Neural cell (in vitro differentiated cells): ENCODE results near the gene CWC27. TPM values are rescaled to one million over a fixed set of nuclear protein-coding genes. Genes with fewer than 3 reads are reported as not detected.

Source experiments
- H2AFZ ChIP-seq: fragments of 200-600, 300-800 bp; sonication (generic), shearing (Covaris generic); 2 replicates; pipeline ENCODE4 v1.6.0; 2014; ENCODE audit warnings: low read depth, mild to moderate bottlenecking, antibody characterized with exemption, low read length, moderate library complexity
- H3F3A ChIP-seq: fragments of 200-600 bp; shearing (Covaris generic); 2 replicates; pipeline ENCODE4 v1.6.1; 2016; ENCODE audit warnings: mild to moderate bottlenecking, moderate library complexity, mixed read lengths, antibody characterized with exemption, low read length; ENCODE audit not compliant: insufficient read depth, poor library complexity, severe bottlenecking
- H3K27ac ChIP-seq: fragments of 200-600, 300-800 bp; sonication (generic), shearing (Covaris generic); 2 replicates; pipeline ENCODE4 v1.5.1; 2014; ENCODE audit warnings: mild to moderate bottlenecking, low read length, moderate library complexity
- H3K27me3 ChIP-seq: fragments of 300-800, 200-600 bp; sonication (generic), shearing (Covaris generic); 2 replicates; pipeline ENCODE4 v1.6.0; 2014; ENCODE audit warnings: mild to moderate bottlenecking, low read depth, low read length, moderate library complexity; ENCODE audit not compliant: insufficient read depth
- H3K36me3 ChIP-seq: fragments of 300-800, 200-600 bp; sonication (generic), shearing (Covaris generic); 2 replicates; pipeline ENCODE4 v1.5.1; 2014; ENCODE audit warnings: mild to moderate bottlenecking, antibody characterized with exemption, low read length, moderate library complexity; ENCODE audit not compliant: insufficient read depth
- H3K4me2 ChIP-seq: fragments of 300-800, 200-600 bp; sonication (generic), shearing (Covaris generic); 2 replicates; pipeline ENCODE4 v1.6.0; 2014; ENCODE audit warnings: mild to moderate bottlenecking, low read length
- H3K4me3 ChIP-seq: fragments of 300-800, 200-600 bp; sonication (generic), shearing (Covaris generic); 2 replicates; pipeline ENCODE4 v1.5.1; 2014; ENCODE audit warnings: mild to moderate bottlenecking, low read length, moderate library complexity
- H3K79me2 ChIP-seq: fragments of 200-600 bp; shearing (Covaris generic); replicated peaks from 2 replicates; pipeline ENCODE4 v1.6.0; 2014; ENCODE audit warnings: mild to moderate bottlenecking, low read length, moderate library complexity; ENCODE audit not compliant: insufficient read depth
- H3K9ac ChIP-seq: fragments of 300-800, 200-600 bp; sonication (generic), shearing (Covaris generic); 2 replicates; pipeline ENCODE4 v1.6.1; 2016; ENCODE audit warnings: mild to moderate bottlenecking, low read length, mixed read lengths
- H3K9me2 ChIP-seq: fragments of 200-600 bp; shearing (Covaris generic); 2 replicates; pipeline ENCODE4 v1.6.1; 2016; ENCODE audit warnings: mild to moderate bottlenecking, low read length, mixed read lengths; ENCODE audit not compliant: insufficient read depth
- H3K9me3 ChIP-seq: fragments of 200-600, 300-800 bp; sonication (generic), shearing (Covaris generic); 2 replicates; pipeline ENCODE4 v1.6.1; 2016; ENCODE audit warnings: mild to moderate bottlenecking, mixed run types, low read length, moderate library complexity, mixed read lengths
- H4K20me1 ChIP-seq: fragments of 200-600 bp; shearing (Covaris generic); 2 replicates; pipeline ENCODE4 v1.6.1; 2016; ENCODE audit warnings: mild to moderate bottlenecking, mixed run types; ENCODE audit not compliant: insufficient read depth
- CTCF ChIP-seq: fragments of 450-650 bp; IDR thresholded peaks from 2 replicates; pipeline ENCODE4 v1.5.1; 2014; ENCODE audit warnings: antibody characterized with exemption, mild to moderate bottlenecking, moderate library complexity; ENCODE audit not compliant: poor library complexity, severe bottlenecking
- EP300 ChIP-seq: fragments of 450-650 bp; conservative IDR thresholded peaks from 2 replicates; pipeline ENCODE4 v1.6.1; 2014; ENCODE audit warnings: antibody characterized with exemption, mild to moderate bottlenecking, moderate library complexity; ENCODE audit not compliant: poor library complexity, severe bottlenecking
- EZH2 ChIP-seq: fragments of 200-600, 300-800 bp; shearing (Covaris generic), sonication (generic); IDR thresholded peaks from 2 replicates; pipeline ENCODE4 v1.6.1; 2014; ENCODE audit warnings: antibody characterized with exemption, low read length, borderline replicate concordance, mild to moderate bottlenecking; ENCODE audit not compliant: insufficient read depth, poor library complexity, severe bottlenecking
- MXI1 ChIP-seq: fragments of 450-650 bp; conservative IDR thresholded peaks from 2 replicates; pipeline ENCODE4 v1.6.1; 2014; ENCODE audit warnings: antibody characterized with exemption, mild to moderate bottlenecking; ENCODE audit not compliant: poor library complexity, severe bottlenecking
- POLR2AphosphoS5 ChIP-seq: IDR thresholded peaks from 2 replicates; pipeline ENCODE4 v1.6.1; 2012
- RAD21 ChIP-seq: fragments of 450-650 bp; conservative IDR thresholded peaks from 2 replicates; pipeline ENCODE4 v1.6.1; 2014; ENCODE audit warnings: antibody characterized with exemption, mild to moderate bottlenecking, moderate library complexity
- SMC3 ChIP-seq: fragments of 450-650 bp; conservative IDR thresholded peaks from 2 replicates; pipeline ENCODE4 v1.6.1; 2014; ENCODE audit warnings: antibody characterized with exemption, mild to moderate bottlenecking, moderate library complexity; ENCODE audit not compliant: poor library complexity
- TAF1 ChIP-seq: IDR thresholded peaks from 2 replicates; pipeline ENCODE4 v1.6.1; 2012; ENCODE audit warnings: low read depth
- polyA plus RNA-seq: library from polyadenylated mRNA; depleted of rRNA; stranded (reverse); fragments of >200 nt; gene quantifications from 2 replicates; pipeline ENCODE4 v1.2.3, GENCODE V29; 2014
- TF ChIP-seq, protein P1 (sequence below): IDR thresholded peaks from 2 replicates; pipeline ENCODE4 v1.6.1; 2012; ENCODE audit warnings: borderline replicate concordance

CWC27 gene
- polyA plus RNA-seq, 1 donor from 2014 or later: 26.2 TPM

- no peak overlapping the region for H3K4me2 ChIP-seq
- no peaks in the 10 kb centered on the region for H3F3A ChIP-seq
- H3K9me3 ChIP-seq: no peaks in the 10 kb centered on the region
- H3K27ac ChIP-seq: no peak overlapping the region
- TF ChIP-seq SMC3 (no peak), EP300 (no peak), EZH2 (no peak), MXI1 (no peak), TAF1 (no peak)
- TF ChIP-seq, protein P1, sequence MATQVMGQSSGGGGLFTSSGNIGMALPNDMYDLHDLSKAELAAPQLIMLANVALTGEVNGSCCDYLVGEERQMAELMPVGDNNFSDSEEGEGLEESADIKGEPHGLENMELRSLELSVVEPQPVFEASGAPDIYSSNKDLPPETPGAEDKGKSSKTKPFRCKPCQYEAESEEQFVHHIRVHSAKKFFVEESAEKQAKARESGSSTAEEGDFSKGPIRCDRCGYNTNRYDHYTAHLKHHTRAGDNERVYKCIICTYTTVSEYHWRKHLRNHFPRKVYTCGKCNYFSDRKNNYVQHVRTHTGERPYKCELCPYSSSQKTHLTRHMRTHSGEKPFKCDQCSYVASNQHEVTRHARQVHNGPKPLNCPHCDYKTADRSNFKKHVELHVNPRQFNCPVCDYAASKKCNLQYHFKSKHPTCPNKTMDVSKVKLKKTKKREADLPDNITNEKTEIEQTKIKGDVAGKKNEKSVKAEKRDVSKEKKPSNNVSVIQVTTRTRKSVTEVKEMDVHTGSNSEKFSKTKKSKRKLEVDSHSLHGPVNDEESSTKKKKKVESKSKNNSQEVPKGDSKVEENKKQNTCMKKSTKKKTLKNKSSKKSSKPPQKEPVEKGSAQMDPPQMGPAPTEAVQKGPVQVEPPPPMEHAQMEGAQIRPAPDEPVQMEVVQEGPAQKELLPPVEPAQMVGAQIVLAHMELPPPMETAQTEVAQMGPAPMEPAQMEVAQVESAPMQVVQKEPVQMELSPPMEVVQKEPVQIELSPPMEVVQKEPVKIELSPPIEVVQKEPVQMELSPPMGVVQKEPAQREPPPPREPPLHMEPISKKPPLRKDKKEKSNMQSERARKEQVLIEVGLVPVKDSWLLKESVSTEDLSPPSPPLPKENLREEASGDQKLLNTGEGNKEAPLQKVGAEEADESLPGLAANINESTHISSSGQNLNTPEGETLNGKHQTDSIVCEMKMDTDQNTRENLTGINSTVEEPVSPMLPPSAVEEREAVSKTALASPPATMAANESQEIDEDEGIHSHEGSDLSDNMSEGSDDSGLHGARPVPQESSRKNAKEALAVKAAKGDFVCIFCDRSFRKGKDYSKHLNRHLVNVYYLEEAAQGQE: no peak
- H3K27me3 ChIP-seq: no peaks in the 10 kb centered on the region
- H3K4me3 ChIP-seq: no peak overlapping the region
- H3K79me2 ChIP-seq: no peaks in the 10 kb centered on the region
- no peak overlapping the region for H3K9ac ChIP-seq
- no peaks in the 10 kb centered on the region for H3K36me3 ChIP-seq
- no peaks in the 10 kb centered on the region for H3K9me2 ChIP-seq
- no peak overlapping the region for H2AFZ ChIP-seq
- H4K20me1 ChIP-seq: no peaks in the 10 kb centered on the region
Observed at GRCh38 chr5:65022932-65023331, 254.2 kb downstream of the CWC27 start.

GRCh38 chr5:65024681-65025080 lies 256.0 kb downstream of the CWC27 start:
- no peaks in the 10 kb centered on the region for H3K79me2 ChIP-seq
- H3K4me2 ChIP-seq: no peak overlapping the region
- H4K20me1 ChIP-seq: no peaks in the 10 kb centered on the region
- H3K4me3 ChIP-seq: no peak overlapping the region
- no peak overlapping the region for H3K27ac ChIP-seq
- no peaks in the 10 kb centered on the region for H3K9me3 ChIP-seq
- H3K9ac ChIP-seq: no peak overlapping the region
- TF ChIP-seq POLR2AphosphoS5 (no peak), MXI1 (no peak), RAD21 (no peak), EP300 (no peak), CTCF (no peak)
- TF ChIP-seq, protein P1: no peak
- no peaks in the 10 kb centered on the region for H3K27me3 ChIP-seq
- H3K36me3 ChIP-seq: no peaks in the 10 kb centered on the region
- no peaks in the 10 kb centered on the region for H3K9me2 ChIP-seq
- H2AFZ ChIP-seq: no peak overlapping the region
- no peaks in the 10 kb centered on the region for H3F3A ChIP-seq
